Measurements from ENCODE around the gene CDO1.
A peak's percentile ranks its signal among the peaks of the same experiment; 100 is the strongest.

The CDO1 gene

DNA sequence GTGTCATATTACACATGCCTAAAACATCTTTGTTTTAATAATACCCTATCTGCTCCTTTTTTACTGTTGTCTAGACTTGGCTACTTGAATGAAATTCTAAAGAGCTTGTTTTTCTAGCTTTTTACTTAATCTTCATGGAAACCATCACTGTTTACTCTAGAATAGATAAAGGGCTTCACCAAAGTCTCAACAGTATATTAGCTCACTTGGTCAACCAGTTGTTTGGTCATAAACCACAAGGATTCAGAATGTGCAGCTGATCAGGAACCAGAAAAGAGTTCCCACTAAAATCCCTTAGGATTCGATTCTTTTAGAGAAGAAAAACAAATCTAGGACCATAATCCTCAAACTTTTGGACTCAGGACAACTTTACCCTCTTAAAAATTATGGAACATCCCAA, 38.0 kb downstream of the CDO1 start:
- DNase-seq: no peak

DNA sequence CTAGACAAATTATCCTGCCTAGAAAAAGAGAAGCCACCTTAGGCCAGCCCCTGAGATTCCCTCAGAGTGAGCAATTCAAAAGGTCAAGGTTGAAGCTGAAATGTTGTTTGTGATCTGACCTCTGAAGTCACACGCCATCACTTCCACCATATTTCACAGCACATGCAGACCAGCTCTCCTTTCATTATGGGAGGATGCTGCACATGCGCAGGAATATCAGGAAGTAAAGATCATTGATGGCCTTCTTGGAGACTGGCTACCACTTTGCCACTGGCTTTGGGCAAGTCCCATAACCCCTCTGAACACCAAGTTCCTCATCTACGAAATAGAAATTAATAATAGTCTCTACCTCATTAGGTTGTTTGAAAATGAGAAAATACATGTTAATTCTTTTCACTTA, 39.5 kb downstream of the CDO1 start:
- DNase-seq: no peak

DNA sequence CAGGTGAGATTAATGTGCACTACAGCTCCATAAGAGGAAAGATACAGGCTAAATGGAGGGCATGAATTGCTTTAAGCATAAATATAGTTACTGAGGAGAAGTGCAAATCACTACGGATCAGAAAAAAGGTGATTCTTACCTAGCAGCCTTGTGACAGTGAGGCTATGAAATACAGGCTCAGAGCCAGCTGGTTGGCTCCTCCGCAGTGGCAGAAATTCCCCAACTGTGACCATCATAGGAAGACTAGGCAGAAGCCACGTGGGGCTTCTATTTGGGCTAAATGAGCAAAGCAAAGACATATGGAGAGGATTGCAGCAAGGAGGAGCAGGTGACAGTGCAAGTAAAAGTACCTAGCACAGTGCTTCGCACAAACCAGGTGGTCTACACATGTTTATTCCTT, 40.5 kb downstream of the CDO1 start:
- DNase-seq: no peak

DNA sequence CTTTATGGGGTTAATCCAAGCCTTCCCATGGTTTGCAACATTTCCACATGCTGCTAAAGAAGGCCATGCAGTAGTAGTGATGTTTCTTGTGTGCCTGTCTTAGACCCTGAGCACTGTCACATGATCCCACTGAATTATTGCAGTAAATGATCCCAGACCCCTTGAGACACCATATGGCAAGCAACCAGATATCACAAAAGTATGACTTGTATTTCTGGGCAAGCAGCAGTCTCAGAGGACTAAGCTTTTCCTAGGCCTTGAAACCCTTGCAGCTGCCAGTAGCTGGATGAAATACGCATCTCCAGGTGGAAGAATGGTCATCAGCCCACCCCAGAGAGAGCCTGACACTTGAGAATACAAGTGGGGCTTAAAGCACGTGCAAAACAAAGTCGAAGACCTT, 41.8 kb downstream of the CDO1 start:
- no peak for DNase-seq

DNA sequence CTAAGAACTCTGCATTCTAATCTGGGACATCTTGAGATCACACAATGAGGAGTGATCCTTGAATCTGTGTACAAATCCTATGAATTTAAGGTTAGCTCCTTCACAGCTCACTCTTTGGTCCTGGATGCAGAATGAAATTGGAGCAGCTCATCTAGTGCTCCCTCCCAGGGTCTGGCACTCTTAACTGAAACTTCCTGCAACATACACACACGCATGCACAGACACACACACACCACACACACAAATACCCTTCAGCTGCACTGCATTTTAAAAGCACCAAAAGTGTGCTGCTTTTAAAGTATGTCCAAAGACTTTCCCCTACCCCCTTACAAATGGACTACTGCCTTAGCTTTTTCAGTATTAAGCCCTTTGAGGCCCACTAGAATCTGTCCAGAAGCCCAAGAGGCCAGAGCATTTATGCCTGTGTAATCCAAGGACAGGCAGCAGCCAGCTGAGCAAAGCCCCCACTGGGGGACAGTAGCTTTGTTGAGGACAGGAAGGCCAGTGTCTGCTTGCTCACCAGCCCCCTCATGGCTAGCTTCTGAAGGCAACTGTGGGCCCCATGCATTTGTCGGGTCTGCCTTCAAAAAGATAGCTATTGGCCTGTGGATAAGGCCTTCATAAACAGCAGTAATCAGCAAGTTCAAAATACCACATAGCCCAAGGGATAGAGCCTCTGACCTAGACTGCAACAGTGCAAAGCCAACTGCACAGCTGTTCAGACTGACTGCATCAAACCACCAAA, 43.6 kb downstream of the CDO1 start:
- no peak for DNase-seq

DNA sequence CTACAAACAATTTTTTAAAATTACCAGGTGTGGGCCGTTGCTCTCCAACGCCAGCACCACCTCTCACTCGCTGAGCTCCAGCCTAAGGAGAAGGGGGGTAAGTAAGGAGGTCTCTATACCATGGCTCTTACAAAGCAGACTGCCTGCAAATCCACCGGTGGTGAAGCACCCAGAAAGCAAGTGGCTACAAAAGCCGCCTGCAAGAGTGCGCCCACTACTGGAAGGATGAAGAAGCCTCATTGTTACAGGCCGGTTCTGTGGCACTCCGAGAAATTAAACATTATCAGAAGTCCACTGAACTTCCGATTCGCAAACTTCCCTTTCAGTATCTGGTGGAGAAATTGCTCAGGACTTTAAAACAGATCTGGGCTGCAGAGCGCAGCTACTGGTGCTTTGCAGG, 46.0 kb downstream of the CDO1 start:
- peak; percentile 5 for DNase-seq

DNA sequence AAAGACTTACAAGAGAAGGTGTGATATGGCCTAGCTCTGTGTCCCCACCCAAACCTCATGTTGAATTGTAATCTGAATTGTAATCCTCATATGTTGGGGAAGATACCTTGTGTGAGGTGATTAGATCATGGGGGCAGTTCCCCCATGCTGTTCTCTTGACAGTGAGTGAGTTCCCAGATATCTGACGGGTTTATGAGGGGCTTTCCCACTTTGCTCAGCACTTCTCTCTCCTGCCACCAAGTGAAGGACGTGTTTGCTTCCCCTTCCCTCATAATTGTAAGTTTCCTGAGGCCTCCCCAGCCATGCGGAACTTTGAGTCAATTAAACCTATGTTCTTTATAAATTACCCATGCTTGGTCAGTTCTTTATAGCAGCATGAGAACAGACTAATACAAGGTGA, 49.0 kb downstream of the CDO1 start:
- no peak for DNase-seq

DNA sequence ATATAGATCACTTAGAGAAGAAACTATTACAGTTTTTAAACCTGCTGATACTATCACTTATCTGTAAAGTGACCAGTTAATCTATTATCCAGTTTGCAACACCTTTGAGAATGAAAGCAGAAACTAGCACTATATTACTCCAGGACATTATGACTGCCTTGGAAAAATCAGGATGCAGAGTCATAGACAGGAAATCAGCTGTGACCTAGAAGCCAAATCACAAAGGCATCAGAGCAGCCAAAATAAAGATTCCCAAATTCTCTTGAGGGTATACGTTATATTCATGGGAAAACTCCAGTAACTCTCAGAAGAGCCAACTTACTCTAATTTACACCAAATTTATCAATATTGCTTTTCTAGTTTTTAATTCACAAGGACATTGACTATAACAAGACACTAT, 49.9 kb downstream of the CDO1 start:
- no peak for DNase-seq

DNA sequence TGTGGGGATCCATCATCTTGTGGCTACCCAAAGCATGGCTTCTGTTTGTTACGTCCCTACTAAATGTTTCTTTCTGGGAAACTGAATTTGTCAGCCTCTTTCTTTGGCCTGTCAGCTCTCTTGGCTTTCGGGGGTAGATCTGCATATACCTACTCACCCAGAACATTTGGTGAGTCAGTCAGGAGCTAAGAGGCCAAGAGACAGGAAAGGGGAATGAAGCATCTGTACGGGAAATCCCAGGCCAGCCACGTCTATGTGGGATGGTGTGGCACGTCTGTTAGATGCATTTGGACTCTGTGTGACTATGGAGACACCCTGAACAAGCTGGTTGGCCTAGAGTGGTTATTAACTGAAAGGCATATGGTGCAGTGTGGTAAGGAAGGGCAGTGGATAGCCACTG, 58.1 kb downstream of the CDO1 start:
- DNase-seq: no peak

DNA sequence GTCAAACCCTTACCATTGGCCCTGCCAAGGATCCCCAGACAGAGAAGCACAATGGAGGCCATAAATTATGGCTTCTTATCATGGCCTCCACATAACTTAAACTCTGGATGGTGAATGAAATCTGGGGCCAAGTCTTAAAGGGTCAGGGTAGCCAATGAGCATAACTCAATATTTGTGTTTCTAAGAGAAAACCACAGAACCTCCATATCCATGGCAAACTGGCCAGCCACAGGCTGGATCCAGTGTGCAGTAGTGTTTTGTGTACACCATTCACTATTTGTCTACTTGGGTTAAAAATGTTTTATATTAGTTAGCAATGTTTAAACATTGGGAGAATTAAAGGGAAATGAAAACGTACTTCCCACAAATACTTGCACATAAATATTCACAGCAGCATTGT, 60.8 kb downstream of the CDO1 start:
- DNase-seq: no peak
